DMS 273 (cell line): ENCODE data around the gene ARHGAP10.
"Not testable (repeated sequence)": the region's sequence is repeated elsewhere in the genome, so short reads cannot be mapped to it uniquely, and the experiment has no call there.

Experiments
- DNase-seq: peaks from one replicate; lab custom pipeline; 2025; ENCODE audit not compliant: unreplicated experiment; lab: John Stamatoyannopoulos, UW

Gene ARHGAP10

GRCh38 chr4:147975933-147976928 is 244.3 kb downstream of the ARHGAP10 start:
- DNase-seq = no peak

GRCh38 chr4:147980586-147980985 is 248.7 kb downstream of the ARHGAP10 start:
- DNase-seq = no peak

GRCh38 chr4:147981305-147981704 is 249.4 kb downstream of the ARHGAP10 start:
- no peak for DNase-seq

- DNase-seq = peak; percentile 62
Measured at GRCh38 chr4:147984065-147984777, 252.3 kb downstream of the ARHGAP10 start.

GRCh38 chr4:147984778-147985138 is 252.9 kb downstream of the ARHGAP10 start:
- DNase-seq = no peak

GRCh38 chr4:147985376-147985775 is 253.5 kb downstream of the ARHGAP10 start:
- DNase-seq = no peak

GRCh38 chr4:147987252-147987651 is 255.4 kb downstream of the ARHGAP10 start:
- DNase-seq = no peak

- no peak for DNase-seq
Measured at GRCh38 chr4:147991543-147992283, 259.8 kb downstream of the ARHGAP10 start.

GRCh38 chr4:147994076-147994475 is 262.2 kb downstream of the ARHGAP10 start:
- DNase-seq = peak; percentile 42

- no peak for DNase-seq
Measured at GRCh38 chr4:147994491-147995385, 262.9 kb downstream of the ARHGAP10 start.

GRCh38 chr4:147996859-147997258 is 265.0 kb downstream of the ARHGAP10 start:
- DNase-seq = no peak

- DNase-seq = not testable (repeated sequence)
Measured at GRCh38 chr4:148000038-148000437, 268.1 kb downstream of the ARHGAP10 start.

- peak; percentile 16 for DNase-seq
Measured at GRCh38 chr4:148004228-148004857, 272.5 kb downstream of the ARHGAP10 start.

GRCh38 chr4:148006001-148006400 is 274.1 kb downstream of the ARHGAP10 start:
- peak; percentile 30 for DNase-seq

GRCh38 chr4:148007314-148007760 is 275.4 kb downstream of the ARHGAP10 start:
- no peak for DNase-seq

GRCh38 chr4:148007792-148008191 is 275.9 kb downstream of the ARHGAP10 start:
- no peak for DNase-seq

- DNase-seq = no peak
Measured at GRCh38 chr4:148015058-148015457, 283.2 kb downstream of the ARHGAP10 start.

GRCh38 chr4:148015468-148015867 is 283.6 kb downstream of the ARHGAP10 start:
- no peak for DNase-seq

- no peak for DNase-seq
Measured at GRCh38 chr4:148016063-148016637, 284.3 kb downstream of the ARHGAP10 start.
